Measurements from ENCODE around the gene CD8B.
"Not testable (repeated sequence)": the region's sequence is repeated elsewhere in the genome, so short reads cannot be mapped to it uniquely, and the experiment has no call there.

Gene CD8B

GRCh38 chr2:86861628-86862379 is at the start of gene CD8B:
TSS of gene CD8B (minus strand) at chr2:86861886. CDS start at chr2:86861865, 21 bp downstream.
- DNase-seq, result not testable (repeated sequence)

- not testable (repeated sequence) for DNase-seq
Measured at GRCh38 chr2:86905868-86906267, 44.2 kb upstream of the CD8B start.

GRCh38 chr2:86900687-86901086 is 39.0 kb upstream of the CD8B start:
- not testable (repeated sequence) for DNase-seq

- DNase-seq, result not testable (repeated sequence)
Measured at GRCh38 chr2:86886026-86886425, 24.3 kb upstream of the CD8B start.

- DNase-seq, result not testable (repeated sequence)
Measured at GRCh38 chr2:86882865-86883264, 21.2 kb upstream of the CD8B start.

- not testable (repeated sequence) for DNase-seq
Measured at GRCh38 chr2:86882118-86882665, 20.5 kb upstream of the CD8B start.

- not testable (repeated sequence) for DNase-seq
Measured at GRCh38 chr2:86878986-86879385, 17.3 kb upstream of the CD8B start.

GRCh38 chr2:86870941-86871340 is 9.3 kb upstream of the CD8B start:
- DNase-seq, result not testable (repeated sequence)

- not testable (repeated sequence) for DNase-seq
Measured at GRCh38 chr2:86868895-86869468, 7.3 kb upstream of the CD8B start.

GRCh38 chr2:86862380-86862703 is 656 bp upstream of the CD8B start:
- DNase-seq, result not testable (repeated sequence)

- not testable (repeated sequence) for DNase-seq
Measured at GRCh38 chr2:86861175-86861574, 511 bp downstream of the CD8B start.

- not testable (repeated sequence) for DNase-seq
Measured at GRCh38 chr2:86860573-86860972, 1.1 kb downstream of the CD8B start.

- not testable (repeated sequence) for DNase-seq
Measured at GRCh38 chr2:86857688-86858087, 4.0 kb downstream of the CD8B start.

GRCh38 chr2:86856498-86856897 is 5.2 kb downstream of the CD8B start:
- DNase-seq, result not testable (repeated sequence)

- DNase-seq, result not testable (repeated sequence)
Measured at GRCh38 chr2:86855981-86856380, 5.7 kb downstream of the CD8B start.

- not testable (repeated sequence) for DNase-seq
Measured at GRCh38 chr2:86851581-86851980, 10.1 kb downstream of the CD8B start.

GRCh38 chr2:86842607-86843234 is 19.0 kb downstream of the CD8B start:
- DNase-seq, result not testable (repeated sequence)

GRCh38 chr2:86841330-86841729 is 20.4 kb downstream of the CD8B start:
- not testable (repeated sequence) for DNase-seq

GRCh38 chr2:86839871-86840548 is 21.7 kb downstream of the CD8B start:
- not testable (repeated sequence) for DNase-seq

- DNase-seq, result not testable (repeated sequence)
Measured at GRCh38 chr2:86839455-86839854, 22.2 kb downstream of the CD8B start.

GRCh38 chr2:86837714-86838113 is 24.0 kb downstream of the CD8B start:
- not testable (repeated sequence) for DNase-seq

GRCh38 chr2:86836915-86837695 is 24.6 kb downstream of the CD8B start:
- DNase-seq, result not testable (repeated sequence)
